GM19193 (cell line): Measurements from ENCODE around the gene MED12L.

Experiments used
- POLR2A ChIP-seq: IDR thresholded peaks from 4 replicates; pipeline ENCODE4 v1.6.1; 2011; ENCODE audit not compliant: insufficient read depth, insufficient read length; ENCODE audit errors: extremely low read depth

The MED12L gene

GRCh38 chr3:151419806-151420205 is 334.3 kb downstream of the MED12L start:
- no peak for TF ChIP-seq POLR2A

- no peak for TF ChIP-seq POLR2A
Measured at GRCh38 chr3:151421938-151422337, 336.5 kb downstream of the MED12L start.

- no peak for TF ChIP-seq POLR2A
Measured at GRCh38 chr3:151423091-151423490, 337.6 kb downstream of the MED12L start.

- TF ChIP-seq POLR2A, result no peak
Measured at GRCh38 chr3:151425627-151426340, 340.3 kb downstream of the MED12L start.

GRCh38 chr3:151426341-151426657 is 340.8 kb downstream of the MED12L start:
- TF ChIP-seq POLR2A, result no peak

GRCh38 chr3:151428386-151428785 is 342.9 kb downstream of the MED12L start:
- no peak for TF ChIP-seq POLR2A

- TF ChIP-seq POLR2A, result no peak
Measured at GRCh38 chr3:151430821-151431484, 345.5 kb downstream of the MED12L start.

- no peak for TF ChIP-seq POLR2A
Measured at GRCh38 chr3:151431940-151432339, 346.5 kb downstream of the MED12L start.

GRCh38 chr3:151432616-151433372 is 347.3 kb downstream of the MED12L start:
- no peak for TF ChIP-seq POLR2A

GRCh38 chr3:151434151-151434890 is 348.9 kb downstream of the MED12L start:
- TF ChIP-seq POLR2A, result no peak

GRCh38 chr3:151436675-151437446 is 351.4 kb downstream of the MED12L start:
- TF ChIP-seq POLR2A, result no peak

- TF ChIP-seq POLR2A, result no peak
Measured at GRCh38 chr3:151437906-151438305, 352.4 kb downstream of the MED12L start.

GRCh38 chr3:151439652-151440125 is 354.2 kb downstream of the MED12L start:
- no peak for TF ChIP-seq POLR2A

- no peak for TF ChIP-seq POLR2A
Measured at GRCh38 chr3:151440940-151441339, 355.5 kb downstream of the MED12L start.

- no peak for TF ChIP-seq POLR2A
Measured at GRCh38 chr3:151443583-151443982, 358.1 kb downstream of the MED12L start.
